Thyroid gland (tissue), 4 donors: Measurements from ENCODE around the gene PBX2. TPM values are rescaled to one million over a fixed set of nuclear protein-coding genes. Genes with fewer than 3 reads are reported as not detected.
A peak's percentile ranks its signal among the peaks of the same experiment; 100 is the strongest.

Experiments
- DNase-seq, 2 donors: peaks; one replicate each; pipeline ENCODE4 v3.0.0-alpha.2; 2019
- H3K27ac ChIP-seq, 3 donors: fragments of 200-600 bp; sonication (generic); 1 replicate in 2 of 3; 2 replicates in 1 of 3; pipeline ENCODE4 v1.5.1; 2016 to 2019; ENCODE audit warnings: mild to moderate bottlenecking in 1 of 3, moderate library complexity in 1 of 3
- H3K27me3 ChIP-seq: fragments of 200-600 bp; sonication (generic); one replicate; pipeline ENCODE4 v1.5.1; 2019
- H3K36me3 ChIP-seq, 2 donors: fragments of 200-600 bp; sonication (generic); one replicate each; pipeline ENCODE4 v1.5.1; 2016 to 2019
- H3K4me1 ChIP-seq, 2 donors: fragments of 200-600 bp; sonication (generic); one replicate each; pipeline ENCODE4 v1.5.1; 2017 to 2019
- H3K4me3 ChIP-seq, 3 donors: fragments of 200-600 bp; sonication (generic); replicated peaks in 1 of 3; 1 replicate in 2 of 3; 2 replicates in 1 of 3; pipeline ENCODE4 v1.5.1; 2016; ENCODE audit warnings: mild to moderate bottlenecking in 1 of 3
- H3K9me3 ChIP-seq: fragments of 200-600 bp; sonication (generic); one replicate; pipeline ENCODE4 v1.5.1; 2017
- CTCF ChIP-seq, 6 experiments: fragments of 200-600 bp in 3 of 6; fragments of 450-650 bp in 3 of 6; sonication (generic) in 3 of 6; IDR thresholded peaks; one replicate each; pipeline ENCODE4 v1.5.1; 2016 to 2019; ENCODE audit warnings: antibody characterized with exemption in 6 of 6, mild to moderate bottlenecking in 2 of 6, inconsistent platforms in 1 of 6, moderate library complexity in 1 of 6
- POLR2A ChIP-seq, 2 donors: fragments of 450-650 bp; IDR thresholded peaks; one replicate each; pipeline ENCODE4 v1.6.1; 2017; ENCODE audit warnings: antibody characterized with exemption in 2 of 2, mild to moderate bottlenecking in 2 of 2, moderate library complexity in 1 of 2
- WGBS, 2 donors: methylation state at CpG; one replicate each; pipeline ENCODE4 v1.1.5; 2017; 5-methylcytosine and 5-hydroxymethylcytosine counted together
- intact Hi-C: fragments of 100-400 bp; cut with DNase I; formaldehyde crosslinking; loops from one replicate; pipeline ENCODE4 v1.15.1; 2023
- total RNA-seq, 4 donors: library from RNA; depleted of rRNA; stranded (reverse); fragments of >200 nt; gene quantifications; one replicate each; pipeline ENCODE4 v1.2.3, GENCODE V29; 2016

The PBX2 gene
- total RNA-seq, 4 donors from 2014 or later, result 66.0 to 93.4 (median 74.2) TPM

GRCh38 chr6:32181915-32182529 lies 8.0 kb downstream of the PBX2 start:
- no peak for DNase-seq
- no peak overlapping the region for H3K4me3 ChIP-seq
- WGBS, 2 donors, result 89% methylated on average over 10 of the region's 10 CpGs
- intact Hi-C loops, result no loop called here
- TF ChIP-seq POLR2A (IDR thresholded peaks at IDR 0.05), result no peak
- no peak for TF ChIP-seq CTCF (IDR thresholded peaks at IDR 0.05)
- H3K9me3 ChIP-seq, result no peaks in the 10 kb centered on the region
- no peaks in the 10 kb centered on the region for H3K27me3 ChIP-seq
- peak overlapping the region in 1 of 3 donors; percentile 88 for H3K27ac ChIP-seq
- peaks cover 34 to 50% of the 10 kb centered on the region in 2 donors for H3K4me1 ChIP-seq
- H3K36me3 ChIP-seq, result peaks cover 5 to 19% of the 10 kb centered on the region in 2 donors

- Histone ChIP-seq H3K4me1 (peaks cover 31 to 50% of the 10 kb centered on the region in 2 donors), H3K27ac (peak overlapping the region in 1 of 3 donors; percentile 88)
- intact Hi-C loops, result no loop called here
These were observed 8.8 kb downstream of the PBX2 start for GRCh38 chr6:32181148-32181702.

GRCh38 chr6:32179766-32180405 lies 10.1 kb downstream of the PBX2 start:
- no peak overlapping the region for H3K4me3 ChIP-seq
- peaks cover 5 to 14% of the 10 kb centered on the region in 2 donors for H3K36me3 ChIP-seq
- 69 to 76% methylated on average over 10 of the region's 10 CpGs for WGBS, 2 donors
- H3K27me3 ChIP-seq, result no peaks in the 10 kb centered on the region
- H3K27ac ChIP-seq, result peak overlapping the region in 2 of 3 donors; percentile 34 to 90
- no peak for DNase-seq
- peaks cover 32 to 48% of the 10 kb centered on the region in 2 donors for H3K4me1 ChIP-seq
- intact Hi-C loops, result no loop called here
- no peaks in the 10 kb centered on the region for H3K9me3 ChIP-seq
- TF ChIP-seq POLR2A (IDR thresholded peaks at IDR 0.05) (no peak), CTCF (IDR thresholded peaks at IDR 0.05) (no peak)

More at GRCh38 chr6:32181148-32181702, 8.8 kb downstream of the PBX2 start:
- TF ChIP-seq POLR2A (IDR thresholded peaks at IDR 0.05) (no peak), CTCF (IDR thresholded peaks at IDR 0.05) (no peak)
- H3K27me3 ChIP-seq, result no peaks in the 10 kb centered on the region
- no peak for DNase-seq
- H3K36me3 ChIP-seq, result peaks cover 5 to 14% of the 10 kb centered on the region in 2 donors
- H3K4me3 ChIP-seq, result no peak overlapping the region
- no peaks in the 10 kb centered on the region for H3K9me3 ChIP-seq
- WGBS, 2 donors, result 90 to 93% methylated on average over 15 of the region's 15 CpGs

- no peak for DNase-seq
- Histone ChIP-seq H3K36me3 (peaks cover 5 to 14% of the 10 kb centered on the region in 2 donors), H3K27ac (peak overlapping the region; percentile 90 to 96 (median 94)), H3K9me3 (no peaks in the 10 kb centered on the region), H3K27me3 (no peaks in the 10 kb centered on the region), H3K4me3 (peak overlapping the region; percentile 29 to 72 (median 62)), H3K4me1 (peaks cover 27 to 40% of the 10 kb centered on the region in 2 donors)
- no peak for TF ChIP-seq CTCF (IDR thresholded peaks at IDR 0.05)
- no peak for TF ChIP-seq POLR2A (IDR thresholded peaks at IDR 0.05)
- WGBS, 2 donors, result 2 to 3% methylated on average over 24 of the region's 24 CpGs
- intact Hi-C loops, result no loop called here
These were observed 11.2 kb downstream of the PBX2 start for GRCh38 chr6:32178547-32179440.
